CD4-positive, alpha-beta T cell treated with Interleukin-4 for 1 hour (primary cell): ENCODE measurements around the gene CRACR2B.

Experiments used
- DNase-seq, 2 donors: peaks; one replicate each; pipeline ENCODE4 v3.0.0-alpha.2; 2020 to 2022

The CRACR2B gene

GRCh38 chr11:827146-827896 lies 398 bp upstream of the CRACR2B start:
- no peak for DNase-seq

DNA sequence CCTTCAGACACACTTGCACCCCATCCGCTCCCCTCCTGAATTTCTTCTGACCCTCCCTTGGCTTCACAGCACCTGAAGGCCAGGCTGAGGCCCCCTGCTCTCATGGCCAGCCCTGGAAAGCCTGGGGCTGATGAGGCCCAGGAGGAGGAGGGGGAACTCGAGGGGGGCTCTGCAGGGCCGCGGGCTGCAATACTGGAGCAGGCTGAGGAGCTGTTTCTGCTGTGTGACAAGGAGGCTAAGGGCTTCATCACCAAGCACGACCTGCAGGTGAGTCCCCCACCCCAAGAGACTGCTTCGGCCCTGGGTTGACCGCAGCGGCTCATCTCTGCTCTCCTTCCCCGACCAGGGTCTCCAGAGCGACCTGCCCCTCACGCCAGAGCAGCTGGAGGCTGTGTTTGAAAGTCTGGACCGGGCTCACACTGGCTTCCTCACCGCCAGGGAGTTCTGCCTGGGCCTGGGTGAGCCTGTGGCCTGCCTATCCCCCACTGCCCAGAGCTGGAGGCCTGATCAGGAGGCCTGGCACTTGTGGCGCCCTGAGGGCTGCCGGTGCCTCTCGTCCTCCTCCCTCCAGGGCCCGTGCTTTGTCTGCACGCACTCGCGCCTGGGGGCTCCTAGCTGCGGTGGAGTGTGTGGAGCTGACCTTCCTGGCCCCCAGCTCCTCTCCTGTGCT lies 922 bp downstream of the CRACR2B start:
- DNase-seq = no peak

GRCh38 chr11:829176-829846 lies 1.6 kb downstream of the CRACR2B start:
- no peak for DNase-seq

DNA sequence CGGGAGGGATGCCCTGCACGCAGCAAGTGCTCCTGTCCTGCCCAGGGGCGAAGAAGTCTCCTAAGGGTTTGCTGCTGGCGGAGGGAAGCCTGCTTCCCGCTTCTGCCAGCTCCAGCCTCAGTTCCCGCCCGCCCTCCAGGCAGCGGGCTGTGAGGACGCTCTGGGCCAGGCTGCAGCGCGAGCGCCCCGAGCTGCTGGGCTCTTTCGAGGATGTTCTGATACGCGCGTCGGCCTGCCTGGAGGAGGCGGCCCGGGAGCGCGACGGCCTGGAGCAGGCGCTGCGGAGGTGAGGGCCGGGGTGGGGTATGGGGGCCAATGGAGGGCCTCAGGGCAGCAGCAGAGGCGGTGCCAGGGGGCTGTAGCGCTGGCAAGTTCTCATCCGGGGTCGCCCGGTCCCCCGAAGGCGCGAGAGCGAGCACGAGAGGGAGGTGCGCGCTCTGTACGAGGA lies 2.2 kb downstream of the CRACR2B start:
- DNase-seq = no peak

DNA sequence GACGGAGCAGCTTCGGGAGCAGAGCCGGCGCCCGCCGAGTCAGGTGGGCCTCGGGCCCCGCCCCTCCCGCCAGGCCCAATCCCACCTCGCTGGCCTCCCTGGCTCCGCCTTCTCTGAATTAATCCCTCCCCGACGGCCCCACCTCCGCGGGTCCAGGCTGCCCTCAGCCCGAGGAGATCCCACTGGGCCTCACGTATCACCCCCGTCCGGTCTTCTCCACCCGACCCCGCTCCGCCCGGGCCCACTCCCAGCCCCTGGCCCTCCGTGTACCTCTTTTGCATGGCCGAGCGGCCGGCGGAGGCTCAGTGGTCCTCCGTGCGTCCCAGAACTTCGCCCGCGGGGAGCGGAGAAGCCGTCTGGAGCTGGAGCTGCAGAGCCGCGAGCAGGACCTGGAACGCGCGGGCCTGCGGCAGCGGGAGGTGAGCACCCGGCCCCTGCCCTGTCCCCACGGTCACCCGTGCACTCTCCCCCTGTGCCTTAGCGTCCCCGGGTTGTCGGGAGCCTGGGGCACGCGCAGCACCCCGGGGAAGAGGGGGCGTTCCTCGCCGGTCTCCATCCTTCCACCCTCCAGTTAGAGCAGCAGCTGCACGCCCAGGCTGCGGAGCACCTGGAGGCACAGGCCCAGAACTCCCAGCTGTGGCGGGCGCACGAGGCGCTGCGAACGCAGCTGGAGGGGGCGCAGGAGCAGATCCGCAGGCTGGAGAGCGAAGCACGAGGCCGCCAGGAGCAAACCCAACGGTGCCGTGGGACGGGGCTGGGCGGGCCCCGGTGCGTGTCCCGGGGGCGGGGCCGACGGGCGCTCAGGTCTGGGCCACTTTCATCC lies 2.8 kb downstream of the CRACR2B start:
- peak; percentile 59 to 68 for DNase-seq

- no peak for DNase-seq
Measured at GRCh38 chr11:831118-831864, 3.6 kb downstream of the CRACR2B start.

DNA sequence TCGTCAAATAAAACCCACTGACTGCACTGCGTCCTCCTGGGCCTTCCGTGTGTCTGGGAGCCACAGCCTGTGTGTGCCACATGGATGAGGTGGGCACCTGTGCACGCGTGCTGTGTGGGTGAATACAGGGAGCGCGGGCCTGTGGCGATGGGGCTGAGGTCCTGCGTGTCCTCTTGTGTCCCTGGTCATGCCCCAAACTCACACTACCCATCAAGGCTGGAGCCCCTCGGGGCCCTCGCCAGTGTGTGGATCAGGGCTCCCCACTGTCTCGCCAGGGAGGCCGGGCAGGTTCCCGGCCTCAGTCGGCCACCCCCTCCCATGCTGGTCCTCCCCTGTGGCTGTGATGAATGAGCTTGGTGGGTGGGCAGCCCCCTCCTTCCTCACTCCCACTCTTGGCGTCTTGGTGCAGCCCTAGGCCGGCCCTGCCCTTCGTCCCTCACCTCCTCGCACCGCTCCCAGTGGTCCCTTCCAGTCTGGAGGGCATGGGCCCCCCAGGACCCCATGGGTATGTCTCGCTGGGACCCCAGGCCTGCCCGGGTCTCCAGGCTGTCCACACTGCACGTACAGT lies 4.3 kb downstream of the CRACR2B start:
- DNase-seq = no peak

GRCh38 chr11:832529-833113 lies 4.9 kb downstream of the CRACR2B start, which contains the start of gene CD151:
Gene CD151 (plus strand): TSS chr11:832952. CDS start chr11:836070, 3,118 bp downstream.
- peak in 1 of 2 donors; percentile 48 for DNase-seq

DNA sequence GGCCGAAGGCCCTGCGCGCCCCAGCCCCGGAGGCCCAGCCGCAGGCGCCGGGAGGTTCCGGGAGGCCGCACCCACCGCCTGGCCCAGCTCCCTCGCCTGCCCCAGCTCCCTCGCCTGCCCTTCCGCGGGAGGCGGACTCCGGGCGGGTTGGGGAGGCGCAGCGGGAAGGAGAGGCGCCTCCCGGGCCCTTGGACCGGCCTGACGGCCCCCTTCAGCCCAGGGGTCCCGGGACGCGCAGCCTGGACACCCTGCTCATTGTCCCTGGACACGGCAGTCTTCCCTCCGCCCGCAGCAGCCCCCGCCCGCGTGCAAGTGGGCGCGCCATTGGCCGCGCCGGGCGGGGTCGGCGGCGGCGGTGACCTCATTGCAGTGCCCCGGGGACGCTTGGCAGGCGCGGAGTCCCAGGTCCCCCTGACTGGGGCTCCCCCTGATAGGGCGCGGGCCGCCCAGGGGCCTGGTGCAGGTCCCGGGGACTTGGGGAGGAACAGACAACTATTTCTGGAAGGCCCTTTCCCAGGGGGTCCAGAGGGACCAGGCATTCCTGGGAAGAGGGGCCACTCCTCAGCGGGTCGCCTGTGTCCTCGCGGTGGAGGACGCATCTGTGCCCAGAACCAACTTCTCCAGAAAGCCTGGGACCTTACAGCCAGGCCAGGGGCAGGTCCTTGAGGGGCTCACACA lies 5.5 kb downstream of the CRACR2B start:
- DNase-seq = peak; percentile 30 to 31

DNA sequence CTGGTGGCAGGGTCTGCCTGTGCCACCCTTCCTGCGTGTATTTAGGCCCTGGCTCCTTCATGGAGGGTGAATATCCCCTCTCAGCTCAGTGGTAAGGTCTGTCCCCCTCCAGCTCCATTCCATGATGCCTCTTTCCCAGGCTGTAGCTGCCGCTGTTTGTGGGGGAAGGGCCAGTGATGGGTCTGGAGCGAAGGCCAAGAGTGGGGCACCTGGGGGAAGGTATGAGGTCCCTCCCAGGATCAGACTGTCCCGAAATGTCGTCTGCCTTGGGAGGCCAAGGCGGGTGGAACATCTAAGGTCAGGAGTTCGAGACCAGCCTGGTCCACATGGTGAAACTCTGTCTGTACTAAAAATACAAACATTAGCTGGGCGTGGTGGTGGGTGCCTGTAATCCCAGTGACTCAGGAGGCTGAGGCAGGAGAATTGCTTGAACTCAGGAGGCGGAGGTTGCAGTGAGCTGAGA lies 6.2 kb downstream of the CRACR2B start:
- DNase-seq = no peak

- DNase-seq = no peak
Measured at GRCh38 chr11:834371-835316, 6.9 kb downstream of the CRACR2B start.

DNA sequence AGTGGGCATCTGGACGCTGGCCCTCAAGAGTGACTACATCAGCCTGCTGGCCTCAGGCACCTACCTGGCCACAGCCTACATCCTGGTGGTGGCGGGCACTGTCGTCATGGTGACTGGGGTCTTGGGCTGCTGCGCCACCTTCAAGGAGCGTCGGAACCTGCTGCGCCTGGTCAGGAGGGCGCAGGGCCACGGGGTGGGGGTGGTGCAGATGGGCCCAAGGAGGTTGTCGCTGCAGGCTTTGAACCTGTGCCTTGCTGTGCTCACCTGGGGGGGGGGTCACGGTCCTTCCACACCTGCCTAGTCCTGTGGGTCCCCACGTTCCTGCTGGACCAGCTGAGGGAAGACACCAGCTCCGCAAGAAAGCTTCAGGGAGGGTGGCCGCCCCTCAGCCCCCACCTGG lies 8.6 kb downstream of the CRACR2B start:
- DNase-seq = no peak

DNA sequence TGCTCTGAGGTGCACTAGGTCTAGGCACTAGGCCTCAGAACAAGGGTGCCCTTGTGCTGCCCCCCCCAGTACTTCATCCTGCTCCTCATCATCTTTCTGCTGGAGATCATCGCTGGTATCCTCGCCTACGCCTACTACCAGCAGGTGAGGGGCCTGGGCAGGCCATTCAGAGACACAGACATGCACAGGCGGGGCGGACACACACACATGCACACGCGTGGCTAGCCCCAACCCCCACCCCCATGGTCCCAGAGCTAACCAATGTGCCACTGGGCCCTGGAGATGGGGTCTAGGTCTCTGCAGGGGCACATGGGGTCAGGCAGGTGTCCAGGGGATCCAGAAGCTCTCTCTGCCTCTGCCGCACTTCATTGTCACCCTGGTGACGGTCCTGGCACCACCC lies 9.0 kb downstream of the CRACR2B start:
- DNase-seq = no peak

GRCh38 chr11:837189-837989 lies 9.7 kb downstream of the CRACR2B start:
- DNase-seq = no peak

DNA sequence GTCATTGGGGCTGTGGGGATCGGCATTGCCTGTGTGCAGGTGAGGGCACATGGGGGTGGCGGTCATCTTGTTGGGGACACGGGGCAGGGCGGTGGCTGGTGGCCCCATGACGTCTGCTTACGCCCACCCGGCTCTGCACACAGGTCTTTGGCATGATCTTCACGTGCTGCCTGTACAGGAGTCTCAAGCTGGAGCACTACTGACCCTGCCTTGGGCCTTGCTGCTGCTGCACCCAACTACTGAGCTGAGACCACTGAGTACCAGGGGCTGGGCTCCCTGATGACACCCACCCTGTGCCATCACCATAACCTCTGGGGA lies 10.2 kb downstream of the CRACR2B start:
- no peak for DNase-seq

DNA sequence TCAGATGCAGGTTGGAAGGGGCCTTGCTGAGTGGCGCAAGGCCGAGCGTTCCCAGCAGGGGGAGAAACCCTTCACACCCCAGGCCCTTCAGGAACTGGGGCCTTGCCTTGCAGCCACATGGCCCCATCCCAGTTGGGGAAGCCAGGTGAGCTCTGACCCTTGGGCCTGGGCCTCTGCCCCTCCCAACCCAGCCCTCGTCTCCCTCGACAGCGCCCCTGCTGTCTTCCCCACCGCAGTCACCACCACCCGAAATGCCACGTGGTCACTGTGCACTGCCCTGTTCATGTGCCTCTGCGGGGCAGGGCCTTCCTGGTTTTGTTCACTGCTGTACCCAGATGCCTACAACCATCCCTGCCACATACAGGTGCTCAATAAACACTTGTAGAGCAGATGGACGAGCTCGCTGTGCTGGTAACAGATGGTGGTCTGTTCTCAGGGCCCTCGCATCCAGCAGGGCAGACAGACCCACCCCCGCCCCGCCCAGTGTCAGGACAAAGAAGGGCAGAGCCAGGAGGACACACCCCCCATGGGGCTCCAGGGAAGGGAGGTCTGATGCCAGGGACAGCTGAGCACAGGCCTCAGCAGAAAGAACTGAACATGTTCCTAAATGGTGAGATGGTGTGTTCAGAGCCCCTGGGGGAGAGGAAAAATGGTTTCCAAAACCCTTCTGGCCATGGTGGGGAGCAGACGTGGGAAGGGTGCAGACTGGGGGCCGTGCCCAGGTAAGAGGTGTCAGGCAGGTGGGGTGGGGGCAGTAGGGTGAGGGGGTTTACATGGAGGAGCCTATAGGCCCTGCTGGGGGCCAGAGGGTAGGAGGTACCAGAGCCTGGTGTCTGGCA lies 10.9 kb downstream of the CRACR2B start:
- no peak for DNase-seq

DNA sequence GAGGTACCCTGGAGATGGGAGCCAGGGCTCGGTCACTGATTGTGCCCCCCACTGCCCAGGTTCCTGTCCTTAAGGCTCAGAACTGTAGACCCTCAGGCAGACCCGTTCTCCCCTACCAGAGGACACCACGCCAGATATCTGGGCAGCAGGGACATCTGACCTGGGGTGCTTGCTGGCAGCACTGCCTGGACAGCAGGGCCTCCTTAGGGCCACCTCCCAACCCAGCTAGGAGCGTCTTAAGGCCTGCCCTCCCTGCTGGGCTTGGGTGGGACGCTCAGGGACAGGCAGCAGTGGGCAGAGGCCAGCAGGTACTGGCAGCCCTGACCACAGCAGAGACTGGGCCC lies 11.5 kb downstream of the CRACR2B start:
- no peak for DNase-seq
